ENCODE results near the gene CABLES1.

Gene CABLES1

DNA sequence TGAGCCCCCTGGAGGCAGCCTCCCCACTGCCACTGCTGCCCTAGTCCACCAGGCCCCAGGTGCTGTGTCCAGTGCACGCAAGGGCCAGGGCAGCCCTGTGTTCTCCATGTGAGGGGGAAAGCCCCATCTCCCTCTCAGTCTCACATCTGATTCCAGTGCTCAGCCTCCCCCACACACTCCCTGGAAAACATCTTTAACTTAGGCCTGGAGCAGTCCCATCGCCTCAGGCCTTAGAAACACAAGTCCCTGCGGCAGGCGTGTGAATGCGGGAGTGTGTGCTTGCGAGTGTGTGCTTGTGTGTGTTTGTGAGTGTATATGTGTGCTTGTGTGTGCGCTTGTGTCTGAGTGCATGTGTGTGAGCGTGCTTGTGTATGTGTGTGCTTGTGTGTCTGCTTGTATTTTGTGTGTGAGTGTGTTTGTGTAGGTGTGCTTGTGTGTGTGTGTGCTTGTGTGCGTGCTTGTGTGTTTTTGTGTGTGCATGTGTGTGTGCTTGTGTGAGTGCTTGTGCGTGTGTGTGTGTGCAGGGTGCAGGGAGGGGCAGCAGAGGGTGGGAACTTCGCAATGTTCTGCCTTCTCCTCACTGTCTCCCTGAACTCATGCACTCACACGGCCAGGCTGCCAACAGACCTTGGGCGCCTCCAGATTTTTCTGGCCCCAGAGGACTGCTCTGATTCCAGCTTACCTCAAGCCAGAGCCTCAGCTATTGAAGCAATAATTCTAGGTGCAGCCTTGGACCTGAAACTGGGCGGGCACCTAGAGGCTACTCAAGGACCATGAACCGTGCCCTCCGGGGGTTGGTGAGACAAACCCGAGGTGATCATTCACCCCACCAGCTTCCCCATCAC lies 139.6 kb downstream of the CABLES1 start:
- DNase-seq (ENCODE audit: low read depth, low spot score), result no peak
- in situ Hi-C loops (cut with HindIII; ENCODE audit: low sequenced_read_pairs), result no loop called here
- H3K4me3 ChIP-seq (ENCODE audit: low read depth, low read length), result no peak overlapping the region
- TF ChIP-seq, protein P1, sequence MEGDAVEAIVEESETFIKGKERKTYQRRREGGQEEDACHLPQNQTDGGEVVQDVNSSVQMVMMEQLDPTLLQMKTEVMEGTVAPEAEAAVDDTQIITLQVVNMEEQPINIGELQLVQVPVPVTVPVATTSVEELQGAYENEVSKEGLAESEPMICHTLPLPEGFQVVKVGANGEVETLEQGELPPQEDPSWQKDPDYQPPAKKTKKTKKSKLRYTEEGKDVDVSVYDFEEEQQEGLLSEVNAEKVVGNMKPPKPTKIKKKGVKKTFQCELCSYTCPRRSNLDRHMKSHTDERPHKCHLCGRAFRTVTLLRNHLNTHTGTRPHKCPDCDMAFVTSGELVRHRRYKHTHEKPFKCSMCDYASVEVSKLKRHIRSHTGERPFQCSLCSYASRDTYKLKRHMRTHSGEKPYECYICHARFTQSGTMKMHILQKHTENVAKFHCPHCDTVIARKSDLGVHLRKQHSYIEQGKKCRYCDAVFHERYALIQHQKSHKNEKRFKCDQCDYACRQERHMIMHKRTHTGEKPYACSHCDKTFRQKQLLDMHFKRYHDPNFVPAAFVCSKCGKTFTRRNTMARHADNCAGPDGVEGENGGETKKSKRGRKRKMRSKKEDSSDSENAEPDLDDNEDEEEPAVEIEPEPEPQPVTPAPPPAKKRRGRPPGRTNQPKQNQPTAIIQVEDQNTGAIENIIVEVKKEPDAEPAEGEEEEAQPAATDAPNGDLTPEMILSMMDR (IDR thresholded peaks at IDR 0.05; ENCODE audit: low read depth, low read length), result no peak

DNA sequence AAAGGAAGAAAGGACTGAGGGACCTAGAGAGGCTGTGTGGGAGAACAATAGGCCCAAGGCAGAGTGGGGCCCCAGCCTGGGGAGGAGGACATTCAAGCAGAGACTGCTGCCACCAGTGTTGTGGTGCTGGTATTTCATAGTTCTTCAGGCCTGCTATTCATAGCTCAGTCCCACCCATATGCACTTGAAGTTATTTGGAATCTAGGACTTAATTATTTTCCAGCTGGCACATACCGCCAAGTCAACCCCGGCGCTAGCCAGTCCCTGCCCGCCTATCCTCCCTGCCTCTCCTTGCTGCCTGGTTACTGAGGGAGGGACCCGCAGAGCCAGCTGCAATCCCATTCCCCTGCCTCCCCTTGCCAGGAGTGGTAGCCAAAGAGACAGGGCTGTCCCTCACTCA lies 141.2 kb downstream of the CABLES1 start:
- in situ Hi-C loops (cut with HindIII; ENCODE audit: low sequenced_read_pairs), result no loop called here
- no peak overlapping the region for H3K4me3 ChIP-seq (ENCODE audit: low read depth, low read length)
- TF ChIP-seq, protein P1 (IDR thresholded peaks at IDR 0.05; ENCODE audit: low read depth, low read length), result no peak

GRCh38 chr18:23277399-23277798 lies 142.1 kb downstream of the CABLES1 start:
- in situ Hi-C loops (cut with HindIII; ENCODE audit: low sequenced_read_pairs), result no loop called here
- DNase-seq (ENCODE audit: low read depth, low spot score), result no peak
- no peak overlapping the region for H3K4me3 ChIP-seq (ENCODE audit: low read depth, low read length)
- TF ChIP-seq, protein P1 (IDR thresholded peaks at IDR 0.05; ENCODE audit: low read depth, low read length), result no peak

More for the DNA sequence above, 141.2 kb downstream of the CABLES1 start:
- no peak for DNase-seq (ENCODE audit: low read depth, low spot score)

DNA sequence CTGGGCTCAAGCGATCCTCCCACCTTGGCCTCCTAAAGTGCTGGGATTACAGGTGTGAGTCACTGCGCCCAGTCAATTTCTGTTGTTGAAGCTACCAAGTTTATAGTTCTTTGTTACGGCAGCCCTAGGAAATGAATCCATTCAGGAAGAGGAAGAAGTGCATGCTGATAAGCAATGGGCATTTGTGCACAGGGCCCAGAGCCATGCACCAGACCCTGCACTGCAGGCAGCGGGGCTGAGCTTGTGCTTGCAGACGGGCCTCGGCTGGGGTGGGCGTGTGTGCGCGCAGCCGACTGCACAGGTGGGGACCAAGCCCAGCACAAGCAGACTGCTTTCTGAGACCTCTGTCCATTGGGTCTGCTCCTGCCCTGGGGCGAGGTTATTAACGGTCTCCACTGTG lies 144.6 kb downstream of the CABLES1 start:
- in situ Hi-C loops (cut with HindIII; ENCODE audit: low sequenced_read_pairs), result no loop called here
- TF ChIP-seq, protein P1 (IDR thresholded peaks at IDR 0.05; ENCODE audit: low read depth, low read length), result no peak

GRCh38 chr18:23280844-23281243 lies 145.6 kb downstream of the CABLES1 start:
- H3K4me3 ChIP-seq (ENCODE audit: low read depth, low read length), result no peak overlapping the region
- DNase-seq (ENCODE audit: low read depth, low spot score), result no peak
- in situ Hi-C loops (cut with HindIII; ENCODE audit: low sequenced_read_pairs), result no loop called here
- TF ChIP-seq, protein P1 (IDR thresholded peaks at IDR 0.05; ENCODE audit: low read depth, low read length), result no peak

More for the DNA sequence above, 144.6 kb downstream of the CABLES1 start:
- H3K4me3 ChIP-seq (ENCODE audit: low read depth, low read length), result no peak overlapping the region
- no peak for DNase-seq (ENCODE audit: low read depth, low spot score)

DNA sequence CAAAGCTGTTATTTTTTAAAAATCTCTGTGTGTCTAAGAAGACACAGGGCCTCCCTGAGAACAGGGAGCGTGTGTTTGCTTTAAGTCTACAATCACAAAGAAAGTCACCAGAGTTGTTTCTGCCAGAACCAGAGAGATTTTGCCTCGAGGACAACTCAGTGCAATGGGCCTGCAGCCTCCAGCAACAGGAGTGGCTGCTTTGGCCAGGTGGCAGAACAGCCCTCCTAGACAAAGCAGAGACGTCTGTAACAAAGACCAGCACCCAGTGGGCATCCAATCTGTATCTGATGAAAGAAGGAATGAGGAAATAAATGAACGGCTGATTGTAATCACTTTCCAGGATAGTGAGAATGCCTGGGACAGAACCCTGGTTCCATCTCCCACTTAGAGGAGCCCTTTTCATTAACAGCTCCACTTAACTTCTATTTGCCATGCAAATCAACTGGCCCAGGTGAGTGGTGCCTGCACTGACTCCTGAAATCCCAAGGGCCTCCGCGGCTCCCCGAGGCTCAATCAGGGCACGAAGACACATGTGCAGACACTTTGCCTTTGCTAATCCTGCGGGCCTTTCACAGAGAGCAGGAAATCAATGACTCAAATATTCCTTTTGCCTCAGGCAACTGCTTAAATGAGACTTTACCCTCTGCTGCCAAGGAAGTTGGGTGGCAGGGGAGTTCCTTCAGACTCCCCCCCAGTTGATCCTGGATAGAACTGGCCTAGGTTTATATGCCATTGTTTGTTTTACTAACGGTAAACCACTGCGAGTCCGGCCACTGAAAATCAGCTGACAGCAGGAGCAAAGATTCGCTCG lies 146.5 kb downstream of the CABLES1 start:
- no peak overlapping the region for H3K4me3 ChIP-seq (ENCODE audit: low read depth, low read length)
- in situ Hi-C loops (cut with HindIII; ENCODE audit: low sequenced_read_pairs), result no loop called here
- TF ChIP-seq, protein P1 (IDR thresholded peaks at IDR 0.05; ENCODE audit: low read depth, low read length), result no peak
- DNase-seq (ENCODE audit: low read depth, low spot score), result peak; percentile 42
